ENCODE measurements around the gene SCOC.
A peak's percentile ranks its signal among the peaks of the same experiment; 100 is the strongest.
"Not testable (repeated sequence)": the region's sequence is repeated elsewhere in the genome, so short reads cannot be mapped to it uniquely, and the experiment has no call there.

SCOC gene

DNA sequence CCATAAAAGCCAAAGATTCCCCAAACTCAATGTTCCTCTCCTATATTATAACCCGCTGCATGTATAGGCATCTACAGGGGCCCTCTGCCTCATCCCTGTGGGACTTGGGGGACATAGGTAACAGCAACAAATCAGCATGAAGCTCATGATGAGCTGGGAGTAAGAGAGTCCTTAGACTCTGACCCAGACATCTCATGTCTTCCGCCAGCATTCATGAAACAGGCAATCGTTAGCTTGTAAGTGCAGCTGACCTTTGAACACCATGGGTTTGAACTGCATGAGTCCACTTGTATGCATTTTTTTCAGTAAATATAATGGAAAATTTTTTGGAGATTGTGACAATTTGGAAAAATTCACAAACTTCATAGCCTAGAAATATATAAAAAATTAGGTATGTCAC is 10.4 kb upstream of the SCOC start:
- no peak for DNase-seq

DNA sequence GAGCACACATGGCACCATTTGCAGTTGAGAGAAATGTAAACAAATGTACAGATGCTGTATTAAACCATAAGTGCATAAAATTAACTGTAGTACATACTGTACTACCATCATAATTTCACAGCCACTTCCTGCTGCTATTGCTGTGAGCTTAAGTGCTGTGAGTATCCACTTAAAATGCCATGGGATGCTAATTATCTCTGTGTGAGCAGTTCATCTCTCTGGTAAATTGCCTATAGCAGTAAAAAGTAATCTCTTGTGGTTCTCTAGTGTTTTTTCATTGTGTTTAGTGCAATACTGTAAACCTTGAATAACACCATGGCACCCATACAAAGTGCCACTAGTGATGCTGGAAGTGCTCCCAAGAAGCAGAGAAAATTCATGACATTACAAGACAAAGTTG is 9.9 kb upstream of the SCOC start:
- no peak for DNase-seq

DNA sequence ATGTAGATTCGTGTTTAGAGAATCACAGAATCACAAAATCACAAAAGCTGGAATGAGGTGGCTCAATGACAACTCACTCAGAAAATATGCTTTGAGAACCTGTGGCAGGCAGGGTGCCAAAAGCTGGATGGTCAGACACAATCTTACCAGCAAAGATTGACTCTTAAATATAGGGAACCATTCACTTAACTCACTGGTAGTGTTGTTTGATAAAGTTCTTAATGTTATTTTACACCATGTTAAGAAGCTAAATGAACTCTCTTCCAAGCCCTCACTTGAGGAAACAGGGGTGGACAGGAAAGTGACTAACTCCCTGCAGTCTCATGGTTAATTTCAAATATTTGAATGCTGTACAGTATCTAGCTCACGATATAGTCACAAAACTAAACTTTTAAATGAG is 5.7 kb upstream of the SCOC start:
- no peak for DNase-seq

- DNase-seq = no peak
Measured at GRCh38 chr4:140368686-140369085, 4.8 kb upstream of the SCOC start.

DNA sequence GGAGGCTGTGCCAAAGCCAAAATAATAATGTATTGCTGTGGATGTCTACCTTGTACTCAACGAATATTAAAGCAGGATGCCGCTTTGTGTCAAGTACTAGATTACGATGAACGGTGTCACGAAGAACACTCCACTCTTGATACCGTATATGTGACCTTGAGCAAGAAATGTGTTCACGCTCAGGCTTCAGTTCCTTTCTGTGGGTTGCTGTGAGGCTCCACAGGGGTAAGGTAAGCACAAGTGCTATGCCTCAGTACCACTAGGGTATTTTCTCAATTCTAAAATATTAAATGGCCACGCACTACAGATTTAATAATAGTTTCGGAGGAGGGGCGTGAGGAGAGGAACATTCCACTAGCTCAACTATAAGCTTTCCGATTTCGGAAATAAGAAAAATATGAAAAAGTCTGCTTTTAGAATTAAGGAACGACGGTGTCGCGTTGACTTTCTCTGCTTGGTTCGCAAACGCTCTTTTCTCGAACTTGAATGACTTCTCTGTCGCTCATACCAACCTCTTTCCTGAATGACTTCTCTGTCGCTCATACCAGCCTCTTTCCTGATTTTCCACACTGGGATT is 607 bp upstream of the SCOC start:
- no peak for DNase-seq

GRCh38 chr4:140374130-140374477 is 658 bp downstream of the SCOC start:
- DNase-seq = no peak

DNA sequence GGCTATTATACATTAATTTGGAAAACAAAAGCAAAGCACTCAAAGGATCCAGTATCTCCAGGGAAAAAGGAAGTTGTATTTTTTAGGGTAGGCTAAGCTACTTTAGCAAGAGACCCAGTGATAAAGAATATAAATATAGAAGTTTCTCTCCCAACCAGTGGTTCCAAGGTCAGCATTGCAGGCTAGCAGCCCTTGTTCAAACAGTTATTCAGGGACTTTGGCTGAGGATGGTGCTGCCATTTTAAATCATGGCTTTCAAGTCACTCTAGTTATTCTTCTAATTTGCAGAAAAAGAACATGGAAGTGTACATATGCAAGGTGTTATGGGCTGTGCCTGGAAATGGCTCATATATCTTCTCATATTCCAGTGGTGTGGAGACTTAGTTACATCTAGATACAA is 9.3 kb downstream of the SCOC start:
- no peak for DNase-seq

GRCh38 chr4:140388015-140388414 is 14.6 kb downstream of the SCOC start:
- no peak for DNase-seq

DNA sequence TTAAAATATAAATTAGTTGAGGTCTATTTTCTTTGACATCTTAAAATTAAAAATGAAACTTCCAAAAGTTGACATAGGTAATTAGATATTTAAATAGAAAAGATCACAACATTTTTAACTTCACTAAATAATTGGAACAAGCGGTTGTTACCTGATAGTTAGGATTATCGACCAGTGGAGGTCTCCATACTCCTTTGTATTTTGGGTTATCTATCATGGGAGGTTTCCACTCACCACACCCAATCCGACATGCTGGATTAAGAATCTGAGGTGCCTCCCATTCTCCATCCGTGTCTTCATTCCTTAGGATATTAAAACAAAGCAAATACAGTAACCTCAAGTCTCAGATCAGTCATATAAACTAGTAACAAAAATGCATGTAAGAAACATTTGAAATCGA is 22.2 kb downstream of the SCOC start:
- DNase-seq = no peak

- no peak for DNase-seq
Measured at GRCh38 chr4:140400111-140400510, 26.7 kb downstream of the SCOC start.

- no peak for DNase-seq
Measured at GRCh38 chr4:140406292-140406691, 32.8 kb downstream of the SCOC start.

DNA sequence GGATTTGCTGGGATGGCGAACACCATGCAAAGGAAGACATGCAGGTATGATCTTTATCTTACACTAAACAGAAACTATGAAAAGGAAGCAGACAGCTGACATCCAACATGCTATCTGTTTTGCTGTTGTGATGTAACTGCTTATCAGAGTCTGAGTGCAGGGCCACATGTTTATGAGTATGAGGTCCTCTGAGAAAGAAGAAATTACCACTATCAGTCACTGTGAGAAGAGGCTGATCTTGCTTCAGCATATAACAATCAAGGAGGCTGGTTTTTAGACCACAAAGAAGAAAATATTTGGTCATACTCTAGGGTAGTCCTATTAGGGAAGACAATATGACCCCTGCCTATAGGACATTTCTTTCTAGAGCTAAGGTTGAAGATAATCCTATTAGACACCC is 35.5 kb downstream of the SCOC start:
- DNase-seq = no peak

- not testable (repeated sequence) for DNase-seq
Measured at GRCh38 chr4:140413130-140413969, 39.9 kb downstream of the SCOC start.

GRCh38 chr4:140423106-140423505 is 49.7 kb downstream of the SCOC start:
- no peak for DNase-seq

DNA sequence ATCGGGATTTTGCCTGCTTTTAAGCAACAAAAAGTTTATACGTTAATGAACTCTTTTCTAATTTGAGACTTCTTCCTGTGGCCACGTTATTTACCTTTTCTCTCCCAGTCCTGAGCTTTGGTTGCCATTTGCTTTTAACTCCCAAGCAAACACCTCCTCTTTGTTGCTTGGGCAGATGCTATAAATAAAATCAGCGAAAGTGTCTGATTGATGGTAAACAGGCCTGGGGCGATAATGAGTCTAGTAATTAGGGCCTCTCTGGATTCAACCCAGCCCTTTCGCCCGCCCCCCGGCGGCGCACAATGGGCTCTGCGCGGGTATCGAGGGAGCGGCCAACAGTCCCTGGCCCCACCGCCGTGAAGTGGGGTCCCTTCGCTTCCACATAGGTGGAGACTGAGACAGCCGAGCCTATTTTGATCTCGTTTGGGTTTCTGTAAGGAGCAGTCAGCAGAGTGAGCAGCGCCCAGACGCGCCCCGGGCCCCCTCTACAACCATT is 53.2 kb downstream of the SCOC start:
- peak; percentile 2 for DNase-seq

- DNase-seq = peak; percentile 8
Measured at GRCh38 chr4:140427106-140427918, 53.9 kb downstream of the SCOC start, which contains the start of gene CLGN. Gene CLGN, minus strand, starts transcription at chr4:140427648. Its CDS starts 14,570 bp downstream, at chr4:140413078.

DNA sequence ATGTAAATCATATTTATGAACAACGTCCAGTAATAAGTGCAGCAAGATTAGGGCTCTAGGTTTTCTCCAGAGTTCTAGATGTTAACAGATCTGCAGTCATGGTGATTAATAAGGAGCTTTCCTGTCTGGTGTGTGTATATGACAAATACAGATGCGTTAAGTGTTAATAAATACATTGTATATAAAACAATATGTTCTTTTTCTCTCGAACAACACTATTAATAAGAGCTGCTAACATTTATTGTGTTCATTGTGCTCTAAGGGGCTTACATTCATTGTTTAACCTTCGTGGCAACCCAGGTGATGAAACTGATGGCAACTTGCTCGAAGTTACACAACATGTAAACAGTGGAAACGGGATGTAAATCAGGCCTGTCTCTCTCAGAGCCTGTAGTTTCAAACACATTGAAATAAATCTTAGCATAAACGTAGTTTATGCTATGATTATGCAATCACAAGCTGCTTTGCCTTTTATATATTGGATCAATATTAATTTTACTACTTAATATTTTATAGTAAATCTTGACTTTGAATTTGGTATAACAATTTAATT is 54.5 kb downstream of the SCOC start:
- DNase-seq = no peak

Measured in activated gamma-delta T cell (primary cell).